ENCODE measurements around the gene SHC3.

SHC3 gene

DNA sequence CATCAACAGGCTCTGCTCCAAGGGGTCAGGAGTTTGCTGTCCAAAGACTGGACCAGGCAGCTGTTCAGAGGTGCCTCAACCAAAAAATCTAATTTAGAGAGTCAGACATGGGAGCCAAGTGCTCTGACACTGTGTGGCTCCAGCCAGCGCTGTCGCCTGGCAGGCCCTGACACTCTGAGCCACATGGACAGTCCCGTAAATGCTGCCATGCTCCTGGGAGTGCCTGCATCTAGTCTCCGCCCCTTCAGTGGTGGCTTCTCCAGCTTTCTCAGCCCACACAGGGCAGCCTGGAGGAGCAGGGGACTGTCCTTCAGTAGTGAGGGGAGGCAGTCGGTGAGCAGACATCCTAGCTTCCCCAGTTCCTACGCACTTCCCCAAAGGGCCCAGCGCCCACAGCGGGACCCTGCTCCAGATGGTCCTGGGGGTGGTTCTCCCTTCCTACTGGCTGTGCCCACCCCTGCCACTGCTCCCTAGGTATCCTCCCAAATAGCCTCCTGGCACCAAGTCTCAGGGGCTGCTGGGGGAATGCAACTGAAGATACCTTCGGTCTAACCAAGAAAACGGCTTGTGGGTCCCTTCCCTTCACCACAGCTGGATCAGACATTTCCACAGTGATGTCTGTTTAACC lies 72.3 kb downstream of the SHC3 start:
- no peak for DNase-seq (ENCODE audit: extremely low read depth, low read depth)
- H3K4me3 ChIP-seq (replicated peaks; ENCODE audit: low read depth, low read length) = no peak overlapping the region
- TF ChIP-seq, protein P1, sequence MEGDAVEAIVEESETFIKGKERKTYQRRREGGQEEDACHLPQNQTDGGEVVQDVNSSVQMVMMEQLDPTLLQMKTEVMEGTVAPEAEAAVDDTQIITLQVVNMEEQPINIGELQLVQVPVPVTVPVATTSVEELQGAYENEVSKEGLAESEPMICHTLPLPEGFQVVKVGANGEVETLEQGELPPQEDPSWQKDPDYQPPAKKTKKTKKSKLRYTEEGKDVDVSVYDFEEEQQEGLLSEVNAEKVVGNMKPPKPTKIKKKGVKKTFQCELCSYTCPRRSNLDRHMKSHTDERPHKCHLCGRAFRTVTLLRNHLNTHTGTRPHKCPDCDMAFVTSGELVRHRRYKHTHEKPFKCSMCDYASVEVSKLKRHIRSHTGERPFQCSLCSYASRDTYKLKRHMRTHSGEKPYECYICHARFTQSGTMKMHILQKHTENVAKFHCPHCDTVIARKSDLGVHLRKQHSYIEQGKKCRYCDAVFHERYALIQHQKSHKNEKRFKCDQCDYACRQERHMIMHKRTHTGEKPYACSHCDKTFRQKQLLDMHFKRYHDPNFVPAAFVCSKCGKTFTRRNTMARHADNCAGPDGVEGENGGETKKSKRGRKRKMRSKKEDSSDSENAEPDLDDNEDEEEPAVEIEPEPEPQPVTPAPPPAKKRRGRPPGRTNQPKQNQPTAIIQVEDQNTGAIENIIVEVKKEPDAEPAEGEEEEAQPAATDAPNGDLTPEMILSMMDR (IDR thresholded peaks at IDR 0.05; ENCODE audit: low read depth, low read length, missing control alignments) = no peak

DNA sequence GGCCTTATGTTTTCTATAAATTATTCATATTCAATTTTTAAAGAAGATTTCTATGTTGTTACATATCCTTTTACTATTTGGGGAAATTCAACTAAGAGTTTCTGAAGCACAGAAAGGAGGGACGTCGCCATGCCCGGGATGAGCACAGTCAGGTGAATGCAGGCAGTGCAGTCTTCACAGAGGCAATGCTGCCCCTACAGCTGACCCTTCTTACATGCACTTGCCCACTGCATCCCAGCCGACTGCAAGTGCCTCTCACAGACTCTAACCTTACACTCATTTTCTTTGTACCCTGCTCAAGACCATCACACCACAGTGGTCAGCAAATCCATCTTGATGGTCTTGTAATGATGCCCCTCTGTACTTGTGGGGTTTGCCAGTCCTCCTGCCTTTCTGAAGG lies 73.8 kb downstream of the SHC3 start:
- no peak overlapping the region for H3K4me3 ChIP-seq (replicated peaks; ENCODE audit: low read depth, low read length)
- DNase-seq (ENCODE audit: extremely low read depth, low read depth) = no peak
- TF ChIP-seq, protein P1 (IDR thresholded peaks at IDR 0.05; ENCODE audit: low read depth, low read length, missing control alignments) = no peak

DNA sequence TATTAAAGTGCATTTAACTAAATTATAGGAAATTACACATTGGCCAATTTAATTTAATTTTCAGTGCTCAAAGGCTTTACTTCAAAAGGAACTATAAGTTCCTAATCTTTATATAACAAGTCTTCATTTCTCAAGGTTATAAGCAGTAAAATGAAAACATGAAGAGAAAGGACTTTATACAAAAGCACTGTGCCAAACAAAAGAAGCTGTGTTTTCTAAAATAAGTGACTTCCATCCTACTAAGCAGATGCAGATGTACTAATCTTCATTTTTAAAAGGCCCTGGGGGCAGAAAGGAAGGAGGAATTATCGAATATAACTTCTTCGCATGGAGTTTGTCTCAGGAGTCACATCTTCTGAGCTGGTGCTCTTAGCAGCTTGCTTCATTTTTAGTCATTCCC lies 81.4 kb downstream of the SHC3 start:
- no peak overlapping the region for H3K4me3 ChIP-seq (replicated peaks; ENCODE audit: low read depth, low read length)
- DNase-seq (ENCODE audit: extremely low read depth, low read depth) = no peak
- TF ChIP-seq, protein P1 (IDR thresholded peaks at IDR 0.05; ENCODE audit: low read depth, low read length, missing control alignments) = no peak

DNA sequence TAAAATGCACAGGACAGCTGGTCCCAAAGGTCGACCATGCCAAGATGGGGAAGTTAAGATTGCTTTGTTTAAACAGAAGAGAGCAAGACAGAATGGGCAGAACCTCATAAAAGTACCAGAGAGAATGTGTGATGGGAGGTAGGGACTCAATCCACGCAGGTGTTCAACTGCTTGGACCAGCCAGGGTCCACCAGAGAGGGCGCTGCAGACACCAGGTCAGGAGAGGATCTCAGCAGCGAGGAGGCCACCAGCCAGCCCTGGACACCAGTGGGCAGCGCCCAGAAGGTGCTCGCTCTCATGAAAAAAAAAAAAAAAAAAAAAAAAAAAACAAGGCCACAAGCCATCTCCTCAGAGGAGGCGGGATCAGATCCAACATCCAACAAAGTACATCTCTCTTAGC lies 81.8 kb downstream of the SHC3 start:
- DNase-seq (ENCODE audit: extremely low read depth, low read depth) = no peak
- H3K4me3 ChIP-seq (replicated peaks; ENCODE audit: low read depth, low read length) = no peak overlapping the region

DNA sequence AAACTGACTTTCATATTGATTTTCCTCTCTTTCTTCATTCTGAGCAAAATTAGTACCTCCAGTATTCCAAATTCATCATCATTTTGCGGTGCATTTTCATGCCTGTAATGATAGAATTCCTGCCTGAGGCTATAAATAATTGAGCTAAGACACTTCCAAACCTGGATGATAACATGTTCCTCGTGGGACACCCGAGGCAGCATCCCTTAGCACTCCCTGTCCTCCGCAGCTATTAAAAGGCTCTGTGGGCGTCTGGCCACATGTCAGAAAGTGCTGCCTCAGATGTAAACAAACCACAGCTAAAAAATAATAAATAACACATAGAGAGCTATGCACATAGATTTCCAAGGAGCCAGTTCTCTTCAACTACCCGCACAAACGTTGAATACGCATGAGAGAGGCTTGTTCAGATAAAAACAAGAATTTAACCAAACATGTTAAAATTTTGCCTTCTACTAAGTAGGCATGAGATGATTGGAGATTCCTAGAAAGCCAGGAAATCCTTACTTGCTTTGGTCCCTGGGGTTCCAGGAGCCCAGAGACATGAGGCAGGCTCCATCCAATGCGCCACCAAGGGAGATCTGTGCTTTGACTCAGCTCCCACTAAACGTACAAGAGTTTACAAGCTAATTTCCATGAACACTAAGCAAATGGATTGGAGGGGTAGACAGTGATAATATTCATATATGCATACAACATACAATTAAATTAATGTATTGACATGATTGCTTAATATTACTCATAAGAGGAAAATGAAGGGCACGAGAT lies 82.7 kb downstream of the SHC3 start:
- TF ChIP-seq, protein P1 (IDR thresholded peaks at IDR 0.05; ENCODE audit: low read depth, low read length, missing control alignments) = no peak
- no peak overlapping the region for H3K4me3 ChIP-seq (replicated peaks; ENCODE audit: low read depth, low read length)
- DNase-seq (ENCODE audit: extremely low read depth, low read depth) = no peak

More for the DNA sequence above, 81.8 kb downstream of the SHC3 start:
- TF ChIP-seq, protein P1 (IDR thresholded peaks at IDR 0.05; ENCODE audit: low read depth, low read length, missing control alignments) = peak; percentile 19

DNA sequence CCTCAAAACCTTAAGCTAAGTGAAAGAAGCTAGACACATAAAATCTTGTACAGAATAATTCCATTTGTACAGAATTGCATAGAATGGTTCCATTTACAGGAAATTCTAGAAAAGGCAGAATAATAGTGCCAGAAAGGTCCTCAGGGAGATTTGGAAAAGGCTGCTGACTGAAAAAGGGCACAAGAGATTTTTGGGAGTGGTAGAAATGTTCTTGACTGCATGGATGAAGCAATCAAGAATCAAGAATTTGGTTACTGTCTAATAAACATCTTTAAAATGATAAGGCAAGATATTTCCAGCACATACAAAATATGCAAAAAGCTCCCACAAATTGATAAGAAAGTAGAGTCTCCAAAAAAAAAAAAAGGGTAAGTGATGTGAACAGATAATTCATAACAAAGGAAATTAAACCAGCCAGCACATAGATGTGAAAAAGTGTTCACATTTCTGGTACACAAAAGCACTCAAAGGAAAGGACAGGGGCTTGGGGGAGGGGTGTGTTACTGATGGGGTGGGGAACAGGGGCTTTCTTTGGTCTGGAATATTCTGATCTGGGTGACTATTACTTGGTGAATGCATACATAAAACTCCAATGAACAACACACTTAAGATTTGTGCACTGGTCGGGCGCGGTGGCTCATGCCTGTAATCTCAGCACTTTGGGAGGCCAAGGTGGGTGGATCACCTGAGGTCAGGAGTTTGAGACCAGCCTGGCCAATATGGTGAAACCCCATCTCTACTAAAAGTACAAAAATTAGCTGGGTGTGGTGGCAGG lies 85.2 kb downstream of the SHC3 start:
- no peak for DNase-seq (ENCODE audit: extremely low read depth, low read depth)
- TF ChIP-seq, protein P1 (IDR thresholded peaks at IDR 0.05; ENCODE audit: low read depth, low read length, missing control alignments) = no peak
- H3K4me3 ChIP-seq (replicated peaks; ENCODE audit: low read depth, low read length) = no peak overlapping the region
